Right lobe of liver (tissue), 4 donors: ENCODE measurements around the gene SH3TC2.

Source experiments
- POLR2A ChIP-seq: fragments of 450-650 bp; IDR thresholded peaks from one replicate; pipeline ENCODE4 v1.6.1; 2017; ENCODE audit warnings: antibody characterized with exemption, mild to moderate bottlenecking
- TF ChIP-seq, protein P1 (sequence below), 4 donors: fragments of 200-600 bp in 3 of 4; fragments of 450-650 bp in 1 of 4; IDR thresholded peaks; one replicate each; pipeline versions ENCODE4 v1.5.1 to v1.8.0; 2016 to 2022; ENCODE audit warnings: antibody characterized with exemption in 4 of 4, mild to moderate bottlenecking in 2 of 4
- donor health status: DM: no; HTN: no; CAD: no.
- donor health status: DM: no; HTN: no; CAD: no.
- donor health status: DM: no; HTN: yes; CAD: no.

DNA sequence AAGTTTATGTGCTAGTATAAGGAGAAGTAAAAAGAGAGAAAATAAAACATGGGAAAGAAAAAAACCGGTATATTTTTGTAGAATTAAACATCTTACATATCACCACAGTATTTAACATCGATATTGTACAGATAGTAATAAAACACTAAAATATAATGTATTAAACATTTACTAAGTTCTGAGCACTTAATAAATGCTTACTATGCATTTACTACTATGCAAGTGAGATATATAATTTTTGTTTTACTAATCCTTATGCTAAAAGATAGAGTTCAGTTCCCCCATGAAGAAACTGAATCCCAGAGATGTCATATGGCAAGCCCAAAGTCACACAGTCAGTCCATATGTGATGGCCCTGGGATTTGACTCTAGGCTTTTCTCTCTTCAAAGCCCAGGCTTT, 51.1 kb downstream of the SH3TC2 start:
- TF ChIP-seq, protein P1, sequence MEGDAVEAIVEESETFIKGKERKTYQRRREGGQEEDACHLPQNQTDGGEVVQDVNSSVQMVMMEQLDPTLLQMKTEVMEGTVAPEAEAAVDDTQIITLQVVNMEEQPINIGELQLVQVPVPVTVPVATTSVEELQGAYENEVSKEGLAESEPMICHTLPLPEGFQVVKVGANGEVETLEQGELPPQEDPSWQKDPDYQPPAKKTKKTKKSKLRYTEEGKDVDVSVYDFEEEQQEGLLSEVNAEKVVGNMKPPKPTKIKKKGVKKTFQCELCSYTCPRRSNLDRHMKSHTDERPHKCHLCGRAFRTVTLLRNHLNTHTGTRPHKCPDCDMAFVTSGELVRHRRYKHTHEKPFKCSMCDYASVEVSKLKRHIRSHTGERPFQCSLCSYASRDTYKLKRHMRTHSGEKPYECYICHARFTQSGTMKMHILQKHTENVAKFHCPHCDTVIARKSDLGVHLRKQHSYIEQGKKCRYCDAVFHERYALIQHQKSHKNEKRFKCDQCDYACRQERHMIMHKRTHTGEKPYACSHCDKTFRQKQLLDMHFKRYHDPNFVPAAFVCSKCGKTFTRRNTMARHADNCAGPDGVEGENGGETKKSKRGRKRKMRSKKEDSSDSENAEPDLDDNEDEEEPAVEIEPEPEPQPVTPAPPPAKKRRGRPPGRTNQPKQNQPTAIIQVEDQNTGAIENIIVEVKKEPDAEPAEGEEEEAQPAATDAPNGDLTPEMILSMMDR (IDR thresholded peaks at IDR 0.05): no peak
- TF ChIP-seq POLR2A: no peak
